HG03520 (cell line): Measurements from ENCODE around the gene LRRC70.

ENCODE experiments used
- ATAC-seq: cut with Tn5 transposase; IDR thresholded peaks from one replicate; pipeline ENCODE4 v1.9.1; 2021; ENCODE audit warnings: mild to moderate bottlenecking, moderate library complexity; ENCODE audit not compliant: unreplicated experiment

LRRC70 gene

GRCh38 chr5:62574599-62574998 lies 4.0 kb upstream of the LRRC70 start:
- ATAC-seq = peak; percentile 45

DNA sequence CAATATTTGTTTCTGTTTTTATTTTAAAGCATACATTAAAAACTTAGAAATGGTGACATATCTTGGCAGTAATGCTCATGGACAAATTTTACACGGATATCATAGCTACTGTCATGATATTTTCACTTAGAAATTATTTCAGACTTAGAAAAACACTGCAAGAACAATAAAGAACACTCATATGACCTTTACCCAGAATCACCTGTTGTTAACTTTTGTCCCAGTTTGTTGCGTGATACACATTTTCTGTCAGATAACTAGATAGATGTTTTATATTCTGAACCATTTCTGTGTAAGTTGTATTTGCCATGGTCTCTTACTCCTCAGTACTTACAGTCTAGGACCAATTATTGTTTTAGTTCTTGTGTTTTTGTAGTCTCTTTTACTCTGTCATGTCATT lies 3.6 kb upstream of the LRRC70 start:
- no peak for ATAC-seq

DNA sequence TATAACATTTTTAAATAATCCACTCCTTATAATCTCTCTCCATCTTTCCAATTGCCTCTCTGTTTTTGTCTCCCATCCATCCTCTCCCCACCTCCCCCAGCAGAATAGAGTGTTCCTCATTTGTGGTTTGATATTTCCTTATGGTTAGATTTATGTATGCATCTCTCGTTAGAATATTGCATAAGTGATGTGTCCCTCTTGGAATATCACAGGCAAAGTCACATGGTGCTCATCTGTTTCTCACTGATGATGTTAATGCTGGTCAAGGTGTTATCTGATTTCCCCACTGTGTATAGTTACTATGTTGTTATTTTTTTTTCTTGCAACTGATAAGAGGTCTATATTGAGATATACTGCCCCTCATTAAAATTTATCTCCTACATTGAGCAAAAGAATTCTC lies 3.1 kb upstream of the LRRC70 start:
- no peak for ATAC-seq

- ATAC-seq = no peak
Measured at GRCh38 chr5:62576570-62577170, 1.9 kb upstream of the LRRC70 start.

DNA sequence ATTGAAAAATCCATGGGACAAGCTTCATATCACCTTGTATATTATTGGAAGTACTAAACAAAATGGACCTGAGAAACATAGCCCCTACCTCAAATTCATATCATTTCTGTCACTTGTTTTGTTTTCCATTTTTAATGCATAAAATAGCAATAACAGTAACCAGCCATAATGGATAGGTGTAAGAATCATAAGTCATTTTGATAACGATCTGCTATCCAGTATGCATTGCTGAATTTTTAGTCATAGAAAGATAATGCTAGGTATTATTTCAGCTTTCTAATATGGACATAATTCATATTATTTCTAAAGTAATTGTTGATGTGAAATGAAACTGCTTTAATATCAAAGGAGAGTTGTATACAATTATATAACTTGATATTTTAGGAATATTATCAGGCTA lies 1.1 kb upstream of the LRRC70 start:
- ATAC-seq = no peak

DNA sequence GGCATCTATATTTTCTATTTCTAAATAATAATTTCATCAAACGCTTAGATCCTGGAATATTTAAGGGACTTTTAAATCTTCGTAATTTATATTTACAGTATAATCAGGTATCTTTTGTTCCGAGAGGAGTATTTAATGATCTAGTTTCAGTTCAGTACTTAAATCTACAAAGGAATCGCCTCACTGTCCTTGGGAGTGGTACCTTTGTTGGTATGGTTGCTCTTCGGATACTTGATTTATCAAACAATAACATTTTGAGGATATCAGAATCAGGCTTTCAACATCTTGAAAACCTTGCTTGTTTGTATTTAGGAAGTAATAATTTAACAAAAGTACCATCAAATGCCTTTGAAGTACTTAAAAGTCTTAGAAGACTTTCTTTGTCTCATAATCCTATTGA lies 1.1 kb downstream of the LRRC70 start:
- ATAC-seq = no peak

DNA sequence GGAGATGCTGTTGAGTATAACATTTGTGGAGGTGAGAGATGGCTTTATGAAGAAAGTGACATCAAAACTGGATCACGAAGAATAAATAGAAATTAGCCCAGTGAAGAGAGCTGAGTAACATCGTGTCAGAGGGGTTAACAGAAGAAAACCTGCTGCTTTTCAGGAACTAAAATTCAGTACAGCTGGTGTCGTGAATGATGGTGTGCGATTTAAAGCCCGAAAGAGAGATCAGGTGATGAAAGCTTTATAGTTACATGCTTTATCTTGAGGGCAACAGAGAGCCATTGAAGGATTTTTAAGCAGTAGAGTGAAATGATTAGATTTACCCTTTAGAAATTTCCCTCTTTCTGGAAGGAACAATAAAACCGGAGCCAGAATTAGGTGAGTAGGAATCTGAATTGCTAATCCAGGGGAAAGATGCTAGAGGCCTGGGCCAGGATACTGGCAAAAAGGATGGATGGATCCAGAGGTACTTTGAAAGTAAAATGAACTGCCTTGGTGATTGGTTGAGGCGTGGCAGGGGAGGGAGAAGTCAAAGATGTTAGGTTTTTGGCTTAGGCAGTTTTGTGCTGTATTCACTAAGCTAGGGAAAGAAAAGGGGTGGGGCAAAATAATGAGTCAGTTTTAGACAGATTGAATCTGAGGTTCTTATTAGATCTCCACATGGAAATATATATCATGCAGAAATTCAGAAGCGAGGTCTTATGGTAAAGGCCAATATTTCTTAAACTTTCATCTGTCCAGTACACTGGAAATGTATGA lies 3.4 kb downstream of the LRRC70 start:
- no peak for ATAC-seq

DNA sequence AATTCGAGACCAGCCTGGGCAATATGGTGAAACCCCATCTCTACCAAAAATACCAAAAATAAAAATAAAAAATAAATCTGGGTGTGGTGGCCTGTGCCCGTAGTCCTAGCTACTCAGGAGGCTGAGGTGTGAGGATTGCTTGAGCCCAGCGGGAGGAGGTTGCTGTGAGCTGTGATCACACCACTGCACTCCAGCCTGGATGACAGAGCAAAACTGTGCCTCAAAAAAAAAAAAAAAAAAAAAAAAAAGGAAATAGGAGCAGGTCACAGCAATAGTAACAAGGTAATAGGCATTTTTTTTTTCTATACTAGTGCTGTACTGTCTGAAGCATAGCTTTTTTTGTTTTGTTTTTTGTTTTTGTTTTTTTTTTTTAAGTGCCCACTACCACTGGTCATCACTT lies 5.8 kb downstream of the LRRC70 start:
- no peak for ATAC-seq

DNA sequence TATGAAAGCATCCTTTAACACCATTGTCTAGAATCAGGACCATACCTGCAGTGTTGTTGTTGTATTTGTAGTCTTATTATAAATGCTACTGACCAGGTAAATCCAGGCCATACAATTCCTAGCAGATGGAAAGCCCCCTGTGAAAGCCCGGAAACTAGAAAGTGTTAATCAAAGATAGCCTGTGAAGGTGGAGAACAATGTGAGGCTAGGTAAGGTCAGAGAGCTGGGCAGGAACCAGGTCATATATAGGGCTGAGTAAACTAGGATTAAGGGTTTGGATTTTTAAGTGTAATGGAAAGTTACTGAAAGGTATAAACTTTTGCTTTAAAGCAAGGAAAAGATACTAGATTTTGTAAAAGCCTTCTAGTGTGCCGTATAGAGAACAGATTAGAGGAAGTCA lies 6.7 kb downstream of the LRRC70 start:
- ATAC-seq = no peak

DNA sequence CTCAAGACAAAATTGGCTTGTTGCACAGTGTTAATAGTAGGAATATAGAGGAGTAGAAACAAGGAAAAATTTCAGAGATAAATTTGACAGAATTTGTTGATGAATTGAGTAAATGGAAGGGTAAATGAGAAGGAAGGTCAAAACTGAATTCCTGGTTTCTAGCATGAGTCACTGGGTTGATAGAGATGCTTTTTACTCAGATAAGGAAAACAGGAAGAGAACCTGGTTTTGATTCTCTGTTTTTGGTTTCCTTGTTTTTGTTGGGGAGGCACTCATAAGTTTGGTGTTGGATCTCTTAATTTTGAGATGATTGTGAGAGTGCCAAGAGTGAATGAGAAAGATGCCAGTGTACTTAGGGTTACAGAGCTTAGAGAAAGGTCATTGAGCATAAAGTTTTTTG lies 7.1 kb downstream of the LRRC70 start:
- ATAC-seq = no peak

DNA sequence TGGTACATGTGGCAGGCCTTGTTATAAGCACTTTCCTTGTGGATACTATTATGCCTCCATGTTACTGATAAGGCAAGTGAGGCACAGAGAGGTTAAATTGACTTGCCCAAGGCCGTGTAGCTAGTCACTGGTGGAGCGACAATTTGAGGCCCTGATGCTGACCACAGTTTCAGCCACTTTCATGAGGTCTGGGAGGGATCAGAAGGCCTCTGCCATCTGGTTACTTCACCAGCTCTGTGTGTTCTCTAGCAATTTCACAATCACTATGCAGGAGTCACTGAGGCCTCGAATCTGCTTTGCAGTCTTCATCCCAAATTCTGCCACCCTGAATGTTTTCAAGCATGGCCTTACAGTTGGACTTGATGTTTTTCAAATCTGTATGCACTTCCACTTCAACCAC lies 9.1 kb downstream of the LRRC70 start:
- no peak for ATAC-seq

GRCh38 chr5:62588668-62589067 lies 10.0 kb downstream of the LRRC70 start:
- ATAC-seq = no peak

DNA sequence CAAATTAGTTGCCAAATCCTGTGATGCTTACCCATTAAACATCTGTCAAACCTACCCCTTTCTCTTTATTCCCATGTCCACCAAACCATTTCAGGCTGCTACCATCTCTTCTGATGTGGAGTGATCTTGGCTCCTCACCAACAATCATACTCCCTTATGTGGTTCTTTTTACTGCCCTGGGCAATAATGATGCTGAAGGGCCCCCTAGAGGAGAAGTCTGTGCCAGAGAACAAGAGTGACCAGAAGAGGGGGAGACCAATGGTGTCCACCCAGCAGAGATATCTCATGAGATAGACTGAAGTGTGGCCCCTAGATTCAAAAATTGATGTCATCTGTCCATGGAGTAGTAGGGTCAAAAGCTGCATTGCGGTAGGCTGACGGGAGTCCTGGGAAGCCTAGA lies 10.9 kb downstream of the LRRC70 start:
- no peak for ATAC-seq

DNA sequence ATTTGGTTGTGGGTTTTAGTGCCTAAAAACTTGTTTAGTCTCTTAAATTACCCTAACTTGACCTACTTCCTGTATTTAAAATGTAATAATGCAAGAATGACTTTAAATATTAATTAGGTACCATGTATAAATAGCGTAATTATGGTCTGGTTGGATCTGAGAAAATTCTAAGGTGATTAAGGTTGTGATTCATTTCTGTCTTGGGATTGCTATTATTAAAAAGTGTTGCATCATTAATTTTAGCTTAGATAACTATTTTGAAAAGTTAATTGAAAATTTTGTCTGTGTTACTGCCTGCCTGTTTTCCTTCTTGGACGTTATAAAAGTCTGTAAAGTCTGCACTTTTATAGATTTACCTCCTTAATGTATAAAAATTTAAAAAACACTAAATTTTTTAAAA lies 11.8 kb downstream of the LRRC70 start:
- ATAC-seq = no peak

DNA sequence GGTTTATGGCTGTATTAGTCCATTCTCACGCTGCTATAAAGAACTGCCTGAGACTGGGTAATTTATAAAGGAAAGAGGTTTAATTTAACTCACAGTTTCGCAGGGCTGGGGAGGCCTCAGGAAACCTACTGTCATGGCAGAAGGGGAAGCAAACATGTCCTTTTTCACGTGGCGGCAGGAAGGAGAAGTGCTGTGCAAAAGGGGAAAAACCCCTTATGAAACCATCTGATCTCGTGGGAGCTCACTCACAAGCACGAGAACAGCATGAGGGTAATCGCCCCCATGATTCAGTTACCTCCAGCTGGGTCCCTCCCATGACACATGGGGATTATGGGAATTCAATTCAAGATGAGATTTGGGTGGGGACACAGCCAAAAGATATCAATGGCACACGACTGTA lies 13.9 kb downstream of the LRRC70 start:
- ATAC-seq = no peak

- ATAC-seq = no peak
Measured at GRCh38 chr5:62593331-62593730, 14.7 kb downstream of the LRRC70 start.

DNA sequence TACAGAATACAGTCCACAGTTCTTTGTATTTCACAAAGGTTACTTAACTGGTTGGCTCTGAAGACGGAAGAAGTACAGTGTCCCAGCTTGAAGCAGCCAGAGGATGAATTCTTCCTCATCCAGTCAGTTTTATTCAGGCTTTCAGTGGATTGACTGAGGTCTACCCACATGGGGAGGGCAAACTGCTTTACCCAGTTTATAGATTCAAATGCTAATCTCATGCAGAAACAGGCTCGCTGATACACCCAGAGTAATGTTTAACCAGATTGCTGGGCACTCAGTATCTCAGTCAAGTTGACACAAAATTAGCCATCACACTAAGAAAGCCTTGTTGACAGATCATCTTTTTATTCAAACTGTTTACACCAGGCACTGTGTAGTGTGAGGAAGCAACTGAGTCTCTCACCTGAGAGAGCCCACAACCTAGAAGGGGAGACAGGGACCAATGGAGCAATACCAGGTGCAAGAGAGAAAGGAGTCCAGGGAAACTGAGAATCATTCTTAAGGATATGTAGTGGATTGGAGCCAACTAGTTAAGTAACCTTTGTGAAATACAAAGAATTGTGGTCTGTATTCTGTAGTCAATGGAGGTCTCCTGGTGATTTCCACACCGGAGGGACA lies 15.9 kb downstream of the LRRC70 start:
- ATAC-seq = no peak

- no peak for ATAC-seq
Measured at GRCh38 chr5:62596096-62596495, 17.5 kb downstream of the LRRC70 start.

DNA sequence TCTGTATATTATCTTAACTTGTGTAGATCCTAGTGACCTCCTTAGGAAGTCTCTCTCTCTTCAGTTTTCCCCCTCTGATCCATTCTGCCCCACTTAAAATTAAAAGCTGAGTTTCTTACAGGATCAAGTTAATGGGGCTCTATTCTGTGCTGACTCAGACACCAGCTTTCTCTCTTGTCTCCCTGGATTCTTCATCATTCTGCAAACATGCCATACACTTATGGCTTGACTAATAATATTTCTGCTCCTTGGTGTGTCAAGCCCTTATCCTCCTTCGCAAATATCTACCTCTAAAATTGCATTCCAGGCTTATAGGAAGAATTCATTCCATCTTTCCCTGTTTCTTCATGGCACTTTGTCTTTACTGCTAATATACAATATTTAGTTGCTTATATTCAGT lies 18.1 kb downstream of the LRRC70 start:
- no peak for ATAC-seq

DNA sequence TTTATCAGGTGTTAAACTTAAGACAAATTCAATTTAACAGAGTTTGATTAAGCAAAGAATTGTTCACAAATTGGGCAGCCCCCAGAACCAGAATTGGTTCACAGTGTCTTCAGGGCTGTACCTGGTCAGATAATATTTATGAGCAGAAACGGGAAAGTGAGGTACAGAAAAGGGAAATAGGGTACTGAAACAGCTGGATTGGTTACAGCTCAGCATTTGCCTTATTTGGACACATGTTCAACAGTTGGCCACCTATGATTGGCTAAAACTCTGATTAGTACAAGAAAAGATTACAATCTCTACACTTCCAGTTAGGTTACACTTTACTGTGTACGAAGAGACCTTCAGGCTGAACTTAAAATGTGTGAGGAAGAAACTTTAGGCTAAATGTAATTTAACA lies 18.7 kb downstream of the LRRC70 start:
- no peak for ATAC-seq

- no peak for ATAC-seq
Measured at GRCh38 chr5:62600560-62601252, 22.1 kb downstream of the LRRC70 start.

DNA sequence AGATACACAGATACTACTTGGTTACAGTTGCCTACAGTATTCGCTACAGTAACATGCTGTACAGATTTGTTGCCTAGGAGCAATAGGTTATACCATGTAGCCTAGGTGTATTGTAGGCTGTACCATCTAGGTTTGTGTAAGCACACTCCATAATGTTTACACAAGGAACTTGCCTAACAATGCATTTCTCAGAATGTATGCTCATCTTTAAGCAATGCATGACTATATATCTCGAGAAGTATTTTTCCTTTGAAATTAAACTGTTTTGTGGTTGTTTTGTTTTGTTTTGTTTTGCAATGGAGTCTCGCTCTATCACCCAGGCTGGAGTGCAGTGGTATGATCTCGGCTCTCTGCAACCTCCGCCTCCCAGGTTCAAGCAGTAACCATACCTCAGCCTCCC lies 25.3 kb downstream of the LRRC70 start:
- ATAC-seq = no peak
